Tibial nerve (tissue), 4 donors: Measurements from ENCODE around the gene JCHAIN. TPM values are rescaled to one million over a fixed set of nuclear protein-coding genes. Genes with fewer than 3 reads are reported as not detected.
A peak's percentile ranks its signal among the peaks of the same experiment; 100 is the strongest.
"Not testable (repeated sequence)": the region's sequence is repeated elsewhere in the genome, so short reads cannot be mapped to it uniquely, and the experiment has no call there.

Experiments used
- DNase-seq, 2 donors: peaks; one replicate each; pipeline ENCODE4 v3.0.0-alpha.2; 2019; ENCODE audit warnings: low spot score in 2 of 2
- H3K27ac ChIP-seq, 4 donors: fragments of 200-600 bp; sonication (generic) in 3 of 4; one replicate each; pipeline ENCODE4 v1.5.1; 2017 to 2019; ENCODE audit warnings: mild to moderate bottlenecking in 1 of 4
- H3K27me3 ChIP-seq, 2 donors: fragments of 200-600 bp; sonication (generic) in 1 of 2; one replicate each; pipeline versions ENCODE4 v1.5.1 to v1.6.0; 2017 to 2019
- H3K36me3 ChIP-seq, 3 donors: fragments of 200-600 bp; sonication (generic); one replicate each; pipeline ENCODE4 v1.5.1; 2018 to 2019
- H3K4me1 ChIP-seq, 4 donors: fragments of 200-600 bp; sonication (generic) in 3 of 4; one replicate each; pipeline ENCODE4 v1.5.1; 2017 to 2019
- H3K4me3 ChIP-seq, 4 donors: fragments of 200-600 bp; sonication (generic) in 3 of 4; one replicate each; pipeline ENCODE4 v1.5.1; 2017 to 2019; ENCODE audit warnings: mild to moderate bottlenecking in 1 of 4, moderate library complexity in 1 of 4
- H3K9me3 ChIP-seq, 4 donors: fragments of 200-600 bp; sonication (generic) in 3 of 4; one replicate each; pipeline ENCODE4 v1.5.1; 2017 to 2019
- EP300 ChIP-seq, 2 donors: sonication (generic); formaldehyde crosslinking; IDR thresholded peaks; one replicate each; pipeline ENCODE4 v1.6.1; 2017; ENCODE audit warnings: antibody characterized with exemption in 2 of 2, mild to moderate bottlenecking in 1 of 2
- POLR2A ChIP-seq, 2 donors: fragments of 450-650 bp; IDR thresholded peaks; one replicate each; pipeline ENCODE4 v1.6.1; 2017; ENCODE audit warnings: antibody characterized with exemption in 2 of 2, mild to moderate bottlenecking in 2 of 2, moderate library complexity in 2 of 2
- WGBS, 2 donors: methylation state at CpG; one replicate each; pipeline ENCODE4 v1.1.5; 2018; 5-methylcytosine and 5-hydroxymethylcytosine counted together
- total RNA-seq, 4 donors: library from RNA; depleted of rRNA; stranded (reverse); fragments of >200 nt; gene quantifications; one replicate each; pipeline ENCODE4 v1.1.0, GENCODE V29; 2016
- TF ChIP-seq, protein P1 (sequence below), 5 experiments: fragments of 200-600 bp in 3 of 5; fragments of 450-650 bp in 2 of 5; sonication (generic) in 3 of 5; IDR thresholded peaks; one replicate each; pipeline ENCODE4 v1.5.1; 2016 to 2019; ENCODE audit warnings: antibody characterized with exemption in 5 of 5, mild to moderate bottlenecking in 3 of 5, moderate library complexity in 2 of 5

JCHAIN gene
- total RNA-seq, 4 donors from 2014 or later = 3.1 to 17.4 (median 4.8) TPM

DNA sequence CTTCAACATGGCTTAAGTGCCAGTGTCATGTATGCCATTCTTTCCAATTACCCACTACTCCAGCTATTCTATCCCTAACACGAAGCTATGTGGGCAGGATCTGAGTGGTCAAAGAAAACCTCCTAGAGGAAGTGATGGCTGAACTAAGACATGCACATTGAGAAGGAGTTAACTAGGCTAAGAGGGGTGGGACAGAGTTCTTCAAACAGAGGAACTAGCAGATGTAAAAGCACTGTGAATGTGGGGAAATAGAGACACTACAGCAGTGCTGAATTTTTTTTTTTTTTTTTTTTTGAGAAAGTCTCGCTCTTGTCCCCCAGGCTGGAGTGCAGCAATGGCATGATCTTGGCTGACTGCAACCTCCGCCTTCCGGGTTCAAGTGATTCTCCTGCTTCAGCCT, 6.2 kb downstream of the JCHAIN start:
- DNase-seq = no peak
- H3K36me3 ChIP-seq = no peaks in the 10 kb centered on the region
- H3K4me3 ChIP-seq = no peak overlapping the region
- H3K9me3 ChIP-seq = no peaks in the 10 kb centered on the region
- TF ChIP-seq EP300 (IDR thresholded peaks at IDR 0.05) = no peak
- TF ChIP-seq POLR2A (IDR thresholded peaks at IDR 0.05) = no peak
- TF ChIP-seq, protein P1, sequence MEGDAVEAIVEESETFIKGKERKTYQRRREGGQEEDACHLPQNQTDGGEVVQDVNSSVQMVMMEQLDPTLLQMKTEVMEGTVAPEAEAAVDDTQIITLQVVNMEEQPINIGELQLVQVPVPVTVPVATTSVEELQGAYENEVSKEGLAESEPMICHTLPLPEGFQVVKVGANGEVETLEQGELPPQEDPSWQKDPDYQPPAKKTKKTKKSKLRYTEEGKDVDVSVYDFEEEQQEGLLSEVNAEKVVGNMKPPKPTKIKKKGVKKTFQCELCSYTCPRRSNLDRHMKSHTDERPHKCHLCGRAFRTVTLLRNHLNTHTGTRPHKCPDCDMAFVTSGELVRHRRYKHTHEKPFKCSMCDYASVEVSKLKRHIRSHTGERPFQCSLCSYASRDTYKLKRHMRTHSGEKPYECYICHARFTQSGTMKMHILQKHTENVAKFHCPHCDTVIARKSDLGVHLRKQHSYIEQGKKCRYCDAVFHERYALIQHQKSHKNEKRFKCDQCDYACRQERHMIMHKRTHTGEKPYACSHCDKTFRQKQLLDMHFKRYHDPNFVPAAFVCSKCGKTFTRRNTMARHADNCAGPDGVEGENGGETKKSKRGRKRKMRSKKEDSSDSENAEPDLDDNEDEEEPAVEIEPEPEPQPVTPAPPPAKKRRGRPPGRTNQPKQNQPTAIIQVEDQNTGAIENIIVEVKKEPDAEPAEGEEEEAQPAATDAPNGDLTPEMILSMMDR (IDR thresholded peaks at IDR 0.05) = no peak
- no peaks in the 10 kb centered on the region for H3K4me1 ChIP-seq
- WGBS, 2 donors = 85 to 89% methylated on average over 4 of the region's 4 CpGs
- no peaks in the 10 kb centered on the region for H3K27me3 ChIP-seq
- no peak overlapping the region for H3K27ac ChIP-seq

DNA sequence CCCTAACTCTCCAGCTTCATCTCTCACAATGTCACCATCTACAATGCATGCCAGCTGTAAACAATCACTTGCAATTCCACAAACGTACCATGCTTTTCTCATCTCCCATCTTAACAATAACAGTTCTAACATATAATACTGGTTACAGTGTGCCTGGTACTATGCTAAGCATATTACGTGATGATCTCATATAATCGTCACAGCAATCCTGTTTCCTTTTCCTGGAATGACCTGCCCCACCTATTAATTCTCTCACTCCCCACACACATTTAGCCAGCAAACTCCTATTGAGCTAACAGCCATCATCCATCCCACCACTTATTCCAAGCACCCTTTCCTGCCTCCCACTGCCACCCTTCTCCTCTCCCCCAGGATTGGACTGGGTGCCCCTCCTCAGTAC, 7.9 kb downstream of the JCHAIN start:
- 58 to 67% methylated on average over 3 of the region's 3 CpGs for WGBS, 2 donors
- TF ChIP-seq POLR2A (IDR thresholded peaks at IDR 0.05) (no peak), EP300 (IDR thresholded peaks at IDR 0.05) (no peak)
- TF ChIP-seq, protein P1 (IDR thresholded peaks at IDR 0.05) = no peak
- Histone ChIP-seq H3K4me3 (no peak overlapping the region), H3K36me3 (no peaks in the 10 kb centered on the region), H3K27ac (no peak overlapping the region), H3K27me3 (no peaks in the 10 kb centered on the region), H3K4me1 (no peaks in the 10 kb centered on the region), H3K9me3 (no peaks in the 10 kb centered on the region)
- no peak for DNase-seq

DNA sequence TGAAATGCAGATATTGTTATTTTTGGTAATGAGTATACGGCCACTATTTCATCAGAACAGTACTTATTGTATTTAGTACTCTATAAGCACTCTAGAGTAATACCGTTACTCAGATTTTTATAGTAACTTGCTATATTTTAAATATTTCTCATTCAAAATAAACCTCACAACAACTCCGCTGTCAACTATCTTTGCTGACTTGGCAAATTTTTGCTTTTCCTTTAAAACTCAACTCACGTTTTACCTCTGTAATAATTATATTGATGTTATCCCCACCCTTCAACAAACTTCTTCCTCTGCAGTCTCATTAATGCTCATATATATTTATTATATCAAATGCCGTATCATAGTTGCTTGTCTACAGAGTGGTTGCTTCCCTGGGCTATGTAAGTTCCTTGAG, 9.0 kb downstream of the JCHAIN start:
- Histone ChIP-seq H3K4me3 (no peak overlapping the region), H3K36me3 (no peaks in the 10 kb centered on the region), H3K27ac (no peak overlapping the region), H3K4me1 (peaks cover 0 to under 1% (median 0%) of the 10 kb centered on the region in 4 donors), H3K27me3 (no peaks in the 10 kb centered on the region), H3K9me3 (no peaks in the 10 kb centered on the region)
- DNase-seq = no peak
- TF ChIP-seq EP300 (IDR thresholded peaks at IDR 0.05) (no peak), POLR2A (IDR thresholded peaks at IDR 0.05) (no peak)
- TF ChIP-seq, protein P1 (IDR thresholded peaks at IDR 0.05) = no peak
- WGBS, 2 donors = 74 to 75% methylated on average over 5 of the region's 5 CpGs

DNA sequence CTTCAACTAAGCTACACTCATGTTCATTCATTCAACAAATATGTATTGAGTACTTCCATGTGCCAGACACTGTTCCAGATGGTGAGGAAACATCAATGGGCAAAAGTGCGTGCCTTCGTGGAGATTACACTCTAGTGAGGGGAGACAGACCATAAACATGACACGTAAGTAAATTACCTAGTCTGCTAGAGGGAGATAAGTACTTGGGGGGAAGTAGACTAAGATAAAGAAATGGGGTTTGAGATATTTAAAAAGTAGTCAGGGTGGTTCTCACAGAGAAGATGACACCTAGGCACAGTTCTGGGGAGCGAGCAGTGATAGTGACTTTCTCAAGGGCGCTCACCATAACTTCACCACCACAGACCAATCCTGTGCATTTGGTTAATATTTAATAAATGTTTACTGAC, 11.7 kb downstream of the JCHAIN start:
- Histone ChIP-seq H3K27me3 (no peaks in the 10 kb centered on the region), H3K4me3 (no peak overlapping the region), H3K36me3 (no peaks in the 10 kb centered on the region), H3K27ac (no peak overlapping the region), H3K4me1 (peaks cover 0 to 5% (median 0%) of the 10 kb centered on the region in 4 donors), H3K9me3 (no peaks in the 10 kb centered on the region)
- 69 to 75% methylated on average over 5 of the region's 5 CpGs for WGBS, 2 donors
- no peak for TF ChIP-seq EP300 (IDR thresholded peaks at IDR 0.05)
- DNase-seq = no peak

DNA sequence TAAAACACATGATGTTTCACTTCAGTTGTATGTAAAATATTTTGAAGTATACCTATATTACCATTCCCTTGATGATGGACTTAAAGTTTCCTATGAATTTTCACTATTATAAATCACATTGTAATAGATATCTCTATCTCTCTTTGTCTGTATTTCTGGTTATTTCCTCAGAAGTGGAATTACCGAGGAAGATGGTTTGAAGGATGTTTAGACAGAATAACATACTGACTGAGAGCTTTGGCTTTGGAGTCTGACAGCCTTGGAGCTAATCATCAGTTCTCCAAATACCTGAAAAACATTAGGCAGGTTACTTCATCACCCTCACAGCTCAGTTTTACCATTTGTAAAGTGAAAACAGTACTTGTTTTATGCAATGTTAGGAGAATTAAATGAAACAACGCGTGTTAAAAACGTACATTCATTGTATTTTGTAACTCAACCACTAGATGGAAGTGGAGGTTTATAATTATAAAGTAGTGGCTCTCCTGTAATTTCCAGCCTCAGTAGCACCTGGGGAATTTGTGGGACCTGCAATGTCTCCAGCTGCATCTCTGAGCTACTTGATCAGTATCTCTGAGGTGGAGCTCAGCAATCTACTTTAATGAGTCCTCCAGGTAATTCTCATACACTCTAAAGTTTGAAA, 14.3 kb downstream of the JCHAIN start:
- peaks cover 0 to 5% (median 0%) of the 10 kb centered on the region in 4 donors for H3K4me1 ChIP-seq
- TF ChIP-seq, protein P1 (IDR thresholded peaks at IDR 0.05) = peak in 4 of 5 experiments; percentile 30 to 67 (median 57)
- no peak for TF ChIP-seq EP300 (IDR thresholded peaks at IDR 0.05)
- no peaks in the 10 kb centered on the region for H3K36me3 ChIP-seq
- no peaks in the 10 kb centered on the region for H3K9me3 ChIP-seq
- H3K27ac ChIP-seq = no peak overlapping the region
- 5 to 6% methylated on average over 4 of the region's 4 CpGs for WGBS, 2 donors
- no peaks in the 10 kb centered on the region for H3K27me3 ChIP-seq
- no peak for DNase-seq
- H3K4me3 ChIP-seq = no peak overlapping the region

DNA sequence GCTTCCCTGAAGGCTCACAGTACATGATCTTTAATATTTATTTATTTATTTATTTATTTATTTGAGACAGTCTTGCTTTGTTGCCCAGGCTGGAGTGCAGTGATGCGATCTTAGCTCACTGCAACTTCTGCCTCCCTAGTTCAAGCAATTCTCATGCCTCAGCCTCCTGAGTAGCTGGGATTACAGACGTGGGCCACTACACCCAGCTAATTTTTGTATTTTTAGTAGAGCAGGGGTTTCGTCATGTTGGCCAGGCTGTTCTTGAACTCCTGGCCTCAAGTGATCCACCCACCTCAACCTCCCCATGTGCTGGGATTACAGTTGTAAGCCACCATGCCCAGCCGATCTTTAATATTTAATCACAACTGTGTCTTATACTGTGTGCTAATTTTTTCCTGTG, 15.6 kb downstream of the JCHAIN start:
- H3K27me3 ChIP-seq, DNase-seq, H3K9me3 ChIP-seq, H3K4me1 ChIP-seq, H3K27ac ChIP-seq, H3K4me3 ChIP-seq, H3K36me3 ChIP-seq: not testable (repeated sequence)
- 73 to 82% methylated on average over 4 of the region's 4 CpGs for WGBS, 2 donors
